Motor neuron (in vitro differentiated cells): Measurements from ENCODE around the gene HCN2. TPM values are rescaled to one million over a fixed set of nuclear protein-coding genes. Genes with fewer than 3 reads are reported as not detected.
"Not testable (repeated sequence)": the region's sequence is repeated elsewhere in the genome, so short reads cannot be mapped to it uniquely, and the experiment has no call there.

Source experiments
- ATAC-seq, 8 experiments: fragments of 200-7000 bp; cut with Tn5 transposase; replicated peaks in 6 of 8; 2 replicates each; pipeline ENCODE4 v1.8.0; 2021; ENCODE audit warnings: mild to moderate bottlenecking in 8 of 8, moderate library complexity in 8 of 8
- H3K27ac ChIP-seq, 2 donors: fragments of 250-450 bp; sonication (Bioruptor Pico); 2 replicates each; pipeline ENCODE4 v1.9.0; 2021; ENCODE audit warnings: antibody characterized with exemption in 2 of 2, mild to moderate bottlenecking in 2 of 2, moderate library complexity in 1 of 2
- H3K4me1 ChIP-seq, 2 donors: fragments of 250-450 bp; sonication (Bioruptor Pico); replicated peaks in 1 of 2; 2 replicates each; pipeline ENCODE4 v1.6.1; 2021; ENCODE audit warnings: antibody characterized with exemption in 2 of 2, mild to moderate bottlenecking in 2 of 2, moderate library complexity in 1 of 2
- H3K4me3 ChIP-seq, 5 donors: fragments of 250-450 bp; sonication (Bioruptor Pico); 2 replicates each; pipeline ENCODE4 v1.9.0; 2021; ENCODE audit warnings: antibody characterized with exemption in 5 of 5, mild to moderate bottlenecking in 5 of 5, moderate library complexity in 4 of 5
- whole genome bisulfite sequencing, 10 experiments: fragments of 450-650 bp; shearing (Covaris generic); methylation state at CpG; one replicate each; pipeline ENCODE4 v1.0.0; 2022; 5-methylcytosine and 5-hydroxymethylcytosine counted together
- in situ Hi-C, 9 experiments: fragments of 400-800 bp; cut with MboI; loops; one replicate each; pipeline ENCODE4 v1.15.0; 2021; ENCODE audit warnings: low sequenced_read_pairs in 9 of 9, low pct_unique_long_range_greater_than_20kb in 2 of 9; ENCODE audit not compliant: unreplicated experiment in 9 of 9
- total RNA-seq, 8 experiments: library from RNA; unstranded; fragments of 300-600 nt; gene quantifications; 2 replicates each; pipeline versions ENCODE4 v1.2.3 to v1.2.4, GENCODE V29; 2022

The HCN2 gene
- total RNA-seq, 8 experiments from 2014 or later: 0.31 to 8.1 (median 1.9) TPM

- peaks cover 0 to 7% of the 10 kb centered on the region in 2 donors for H3K4me1 ChIP-seq
- no peak overlapping the region for H3K27ac ChIP-seq
- 80 to 100% (median 100%) methylated on average over 2 to 4 of the region's 24 CpGs; no CpG with 5 or more reads in 7 of the 10 experiments for WGBS, 10 experiments
- H3K4me3 ChIP-seq: no peak overlapping the region
- in situ Hi-C loops: no loop called here
- ATAC-seq: no peak
Measured at GRCh38 chr19:621819-622218, 32.1 kb downstream of the HCN2 start.

- no peak for ATAC-seq
- WGBS, 10 experiments: 99 to 100% methylated on average over 1 to 13 of the region's 37 CpGs; no CpG with 5 or more reads in 8 of the 10 experiments
- H3K27ac ChIP-seq: no peak overlapping the region
- peaks cover 0 to 7% of the 10 kb centered on the region in 2 donors for H3K4me1 ChIP-seq
- in situ Hi-C loops: no loop called here
- H3K4me3 ChIP-seq: no peak overlapping the region
Measured at GRCh38 chr19:622666-623065, 33.0 kb downstream of the HCN2 start.

- in situ Hi-C loops: no loop called here
- Histone ChIP-seq H3K27ac (no peak overlapping the region), H3K4me3 (no peak overlapping the region), H3K4me1 (peaks cover 0 to 7% of the 10 kb centered on the region in 2 donors)
- peak in 3 of 8 experiments; percentile 5 to 7 (median 6) for ATAC-seq
- 90 to 100% (median 100%) methylated on average over 1 to 3 of the region's 44 CpGs; no CpG with 5 or more reads in 7 of the 10 experiments for WGBS, 10 experiments
Measured at GRCh38 chr19:623175-623916, 33.7 kb downstream of the HCN2 start.

GRCh38 chr19:623974-624373 is 34.3 kb downstream of the HCN2 start:
- WGBS, 10 experiments: 43 to 90% (median 74%) methylated on average over 1 to 16 of the region's 24 CpGs; no CpG with 5 or more reads in 3 of the 10 experiments
- no peak overlapping the region for H3K27ac ChIP-seq
- H3K4me1 ChIP-seq: peaks cover 0 to 7% of the 10 kb centered on the region in 2 donors
- ATAC-seq: peak in 5 of 8 experiments; percentile 71 to 87 (median 81)
- no peak overlapping the region for H3K4me3 ChIP-seq
- in situ Hi-C loops: no loop called here

- WGBS, 10 experiments: 80 to 100% (median 90%) methylated on average over 1 to 3 of the region's 24 CpGs; no CpG with 5 or more reads in 7 of the 10 experiments
Measured at GRCh38 chr19:624433-625109, 34.9 kb downstream of the HCN2 start.

GRCh38 chr19:625257-625656 is 35.6 kb downstream of the HCN2 start:
- Histone ChIP-seq H3K4me3 (no peak overlapping the region), H3K27ac (no peak overlapping the region), H3K4me1 (peaks cover 0 to 7% of the 10 kb centered on the region in 2 donors)
- in situ Hi-C loops: no loop called here
- whole genome bisulfite sequencing, 10 experiments: 93 to 100% (median 100%) methylated on average over 1 to 4 of the region's 5 CpGs; no CpG with 5 or more reads in 5 of the 10 experiments
- no peak for ATAC-seq

More at GRCh38 chr19:624433-625109, 34.9 kb downstream of the HCN2 start:
- peak in 5 of 8 experiments; percentile 4 to 11 (median 8) for ATAC-seq
- H3K27ac ChIP-seq: no peak overlapping the region
- H3K4me3 ChIP-seq: no peak overlapping the region
- in situ Hi-C loops: no loop called here
- H3K4me1 ChIP-seq: peaks cover 0 to 7% of the 10 kb centered on the region in 2 donors

GRCh38 chr19:626566-626965 is 36.9 kb downstream of the HCN2 start:
- WGBS, 10 experiments: 71 to 100% (median 95%) methylated on average over 1 to 7 of the region's 7 CpGs; no CpG with 5 or more reads in 2 of the 10 experiments
- in situ Hi-C loops, H3K4me3 ChIP-seq, H3K27ac ChIP-seq, H3K4me1 ChIP-seq: not testable (repeated sequence)
- ATAC-seq: peak in 3 of 8 experiments; percentile 62 to 79 (median 77)

GRCh38 chr19:628168-628567 is 38.5 kb downstream of the HCN2 start:
- in situ Hi-C loops: no loop called here
- WGBS, 10 experiments: 65 to 89% (median 77%) methylated on average over 6 to 12 of the region's 19 CpGs; no CpG with 5 or more reads in 3 of the 10 experiments
- no peak for ATAC-seq
- Histone ChIP-seq H3K27ac (no peak overlapping the region), H3K4me3 (no peak overlapping the region), H3K4me1 (peaks cover 0 to 12% of the 10 kb centered on the region in 2 donors)

GRCh38 chr19:629515-629914 is 39.8 kb downstream of the HCN2 start:
- H3K4me1 ChIP-seq, in situ Hi-C loops, H3K4me3 ChIP-seq, H3K27ac ChIP-seq: not testable (repeated sequence)
- 80 to 95% (median 88%) methylated on average over 2 to 7 of the region's 25 CpGs; no CpG with 5 or more reads in 6 of the 10 experiments for WGBS, 10 experiments
- peak in 1 of 8 experiments; percentile 6 for ATAC-seq

GRCh38 chr19:629961-630714 is 40.5 kb downstream of the HCN2 start:
- ATAC-seq: no peak
- Histone ChIP-seq H3K4me1 (peaks cover 4 to 7% of the 10 kb centered on the region in 2 donors), H3K27ac (no peak overlapping the region), H3K4me3 (no peak overlapping the region)
- in situ Hi-C loops: no loop called here
- WGBS, 10 experiments: 89 to 100% (median 90%) methylated on average over 1 to 5 of the region's 30 CpGs; no CpG with 5 or more reads in 7 of the 10 experiments

- in situ Hi-C loops: no loop called here
- WGBS, 10 experiments: 0 to 20% methylated on average over 1 to 2 of the region's 35 CpGs; no CpG with 5 or more reads in 8 of the 10 experiments
- ATAC-seq: peak; percentile 5 to 70 (median 20)
- Histone ChIP-seq H3K4me1 (peaks cover 4 to 7% of the 10 kb centered on the region in 2 donors), H3K4me3 (peak overlapping the region; percentile 58 to 84 (median 74)), H3K27ac (peak overlapping the region in 1 of 2 donors; percentile 55)
Measured at GRCh38 chr19:632579-633067, 42.9 kb downstream of the HCN2 start.

GRCh38 chr19:633068-633785 is 43.5 kb downstream of the HCN2 start, which contains the start of gene POLRMT:
Gene POLRMT (minus strand): TSS chr19:633537. CDS start chr19:633512, 25 bp downstream.
- H3K4me1 ChIP-seq: peaks cover 4 to 7% of the 10 kb centered on the region in 2 donors
- ATAC-seq: peak; percentile 92 to 97 (median 96)
- in situ Hi-C loops: no loop called here
- H3K27ac ChIP-seq: peak within 1 kb of the TSS in 1 of 2 donors; percentile 60
- WGBS, 10 experiments: 0 to 3% (median 0%) methylated on average over 1 to 13 of the region's 67 CpGs; no CpG with 5 or more reads in 5 of the 10 experiments
- H3K4me3 ChIP-seq: peak within 1 kb of the TSS; percentile 58 to 84 (median 74)
